Measurements from ENCODE around the gene VSTM4. TPM values are rescaled to one million over a fixed set of nuclear protein-coding genes. Genes with fewer than 3 reads are reported as not detected.

VSTM4 gene
- total RNA-seq, 1 donor from 2014 or later = 2.7 TPM

DNA sequence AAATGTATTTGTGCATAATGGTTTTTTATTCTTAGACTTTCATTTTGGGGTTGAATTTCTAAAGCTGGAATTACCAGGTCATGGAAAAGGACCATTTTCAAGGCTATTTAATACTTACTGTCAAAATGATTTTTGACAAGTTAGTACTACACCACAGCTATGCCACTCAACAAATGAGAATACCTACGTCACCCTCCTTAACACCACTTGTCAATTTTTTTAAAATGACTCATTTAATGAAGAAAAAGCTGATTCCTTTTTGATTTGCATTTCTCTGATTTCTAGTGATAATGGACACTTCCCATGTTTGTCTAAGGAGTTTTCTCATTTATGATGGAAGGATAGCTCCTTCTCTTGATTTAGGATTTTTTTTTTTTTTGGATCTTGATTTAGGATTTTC is 63.3 kb downstream of the VSTM4 start:
- ATAC-seq (no peak), DNase-seq (ENCODE audit: low spot score) (no peak)

DNA sequence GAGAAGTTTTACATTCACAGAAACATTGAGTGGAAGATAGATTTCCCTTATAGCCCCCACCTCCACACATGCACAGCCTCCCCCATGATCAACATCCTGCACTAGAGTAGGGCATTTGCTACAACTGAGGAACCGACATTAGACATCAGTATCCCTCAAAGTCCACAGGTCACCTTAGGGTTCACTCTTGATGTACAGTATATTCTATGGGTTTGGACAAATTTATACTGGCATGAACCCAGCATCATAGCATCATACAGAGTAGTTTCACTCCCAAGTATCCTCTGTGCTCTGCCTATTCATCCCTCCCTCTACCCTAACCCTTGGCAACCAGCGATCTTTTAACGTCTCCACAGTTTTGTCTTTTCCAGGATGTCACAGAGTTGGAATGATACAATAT is 64.4 kb downstream of the VSTM4 start:
- DNase-seq (ENCODE audit: low spot score) = no peak
- ATAC-seq = no peak

DNA sequence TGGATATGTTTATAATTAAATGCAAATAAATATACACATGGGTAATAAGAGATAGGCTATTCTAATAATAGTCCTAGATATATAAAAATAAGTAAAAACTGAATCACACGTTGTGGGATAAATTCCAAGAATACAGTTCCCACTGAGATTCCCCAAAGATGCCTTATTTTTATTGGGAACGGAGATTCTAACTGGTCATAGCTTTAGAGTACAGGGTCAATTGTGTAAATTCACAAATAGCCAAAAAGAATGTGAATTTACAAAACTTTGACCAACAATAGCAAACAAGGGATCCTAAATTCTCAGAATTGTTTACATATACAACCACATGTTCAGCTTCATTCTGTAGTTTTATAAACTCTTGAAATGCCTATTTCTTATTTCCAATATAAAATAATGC is 65.0 kb downstream of the VSTM4 start:
- DNase-seq (ENCODE audit: low spot score) (no peak), ATAC-seq (no peak)

DNA sequence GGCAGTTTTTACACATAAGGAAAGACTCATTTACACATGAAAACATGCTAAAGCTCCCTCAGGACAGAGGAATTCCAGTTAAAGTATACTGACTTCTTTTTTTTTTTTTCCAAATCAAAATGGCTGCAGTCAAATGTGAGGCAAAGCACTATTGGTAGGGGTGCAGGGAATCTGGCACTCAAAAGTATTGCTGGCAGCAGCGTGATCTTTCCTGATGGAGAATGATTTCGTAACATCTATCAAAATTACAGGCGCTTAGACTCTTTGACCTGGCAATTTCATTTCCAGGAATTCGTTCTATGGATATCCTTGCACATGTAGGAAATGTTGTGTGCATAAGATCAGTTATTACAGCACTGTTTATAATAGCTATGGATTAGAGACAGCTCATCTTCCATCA is 65.7 kb downstream of the VSTM4 start:
- ATAC-seq (peak; percentile 84), DNase-seq (ENCODE audit: low spot score) (peak; percentile 57)

DNA sequence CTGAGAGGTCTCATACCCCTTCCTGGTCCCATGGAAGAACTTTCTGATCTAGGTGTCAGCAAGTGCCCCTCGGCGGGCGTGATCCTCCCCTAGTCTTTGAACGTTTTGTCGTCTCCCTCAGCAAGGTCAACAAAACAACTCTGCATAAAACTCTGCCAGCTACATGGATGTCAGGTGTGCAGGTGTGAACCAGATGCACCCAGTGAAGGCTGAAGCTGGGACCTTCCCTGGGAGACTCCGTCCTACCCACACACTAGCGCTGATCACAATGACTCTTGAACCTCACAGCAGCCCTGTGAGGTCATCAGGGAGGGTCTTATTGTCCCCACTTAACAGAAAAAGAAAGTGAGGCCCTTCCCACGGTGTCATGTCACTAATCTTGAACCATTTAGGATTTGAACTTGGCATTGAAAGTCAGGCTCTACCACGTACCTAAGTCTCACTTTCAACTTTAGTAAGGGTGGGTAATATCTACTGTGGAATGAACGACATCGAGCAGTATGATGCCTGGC is 68.1 kb downstream of the VSTM4 start:
- no peak for ATAC-seq

DNA sequence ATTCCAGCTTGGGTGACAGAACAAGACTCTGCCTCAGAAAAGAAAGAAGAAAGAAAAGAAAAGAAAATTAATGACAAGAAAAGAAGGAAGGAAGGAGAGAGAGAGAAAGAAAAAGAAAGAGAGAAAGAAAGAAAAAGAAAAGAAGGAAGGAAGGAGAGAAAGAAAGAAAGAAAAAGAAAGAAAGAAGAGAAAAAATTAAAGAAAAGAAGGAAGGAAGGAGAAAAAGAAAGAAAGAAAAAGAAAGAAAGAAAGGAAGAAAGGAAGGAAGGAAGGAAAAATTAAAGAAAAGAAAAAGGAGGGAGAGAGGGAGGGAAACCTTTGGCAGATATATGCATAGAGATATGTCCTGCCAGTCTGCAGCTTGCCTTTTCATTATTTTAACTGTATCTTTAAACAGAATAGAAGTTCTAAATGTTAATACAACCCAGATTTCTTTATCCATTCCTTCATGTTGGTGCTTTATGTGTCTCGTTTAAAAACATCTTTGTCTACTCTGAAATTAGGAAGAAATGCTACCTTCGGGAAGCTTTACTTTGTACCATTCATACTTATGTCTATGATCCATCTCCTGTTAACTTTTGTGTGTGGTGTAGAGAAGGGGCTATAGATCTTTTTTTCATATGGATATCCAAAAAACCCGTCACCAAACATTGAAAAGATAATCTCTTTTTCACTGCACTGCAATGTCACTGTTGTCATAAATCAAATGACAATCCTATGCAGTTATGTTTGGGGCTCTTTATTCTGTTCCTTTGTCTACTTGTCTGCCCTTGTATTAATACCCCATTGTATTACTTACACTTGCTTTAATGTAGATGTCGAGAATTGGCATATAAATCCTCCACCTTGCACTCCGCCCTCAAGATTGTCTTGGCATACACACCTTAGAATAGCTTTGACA is 70.8 kb downstream of the VSTM4 start:
- ATAC-seq = no peak
- DNase-seq (ENCODE audit: low spot score) = no peak

More for the DNA sequence above, 68.1 kb downstream of the VSTM4 start:
- peak; percentile 12 for DNase-seq (ENCODE audit: low spot score)

DNA sequence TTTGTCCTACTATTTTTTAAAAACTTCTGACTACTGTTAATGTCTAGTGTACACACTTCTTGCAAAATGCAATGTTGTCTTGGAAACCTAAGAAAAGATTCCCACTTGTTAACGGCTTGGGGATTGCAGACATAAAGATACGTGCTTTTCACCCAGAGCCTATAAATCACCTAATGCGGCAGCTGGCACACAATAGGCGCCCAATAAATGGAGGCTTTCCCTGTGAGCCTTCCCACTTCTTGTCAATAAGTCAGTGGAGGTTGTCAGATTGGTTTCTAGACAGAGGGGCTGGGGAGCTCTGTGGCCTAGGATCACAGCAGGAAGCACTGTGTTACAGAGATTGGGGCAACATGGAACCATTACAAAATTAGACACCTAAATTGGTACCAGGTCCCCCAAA is 74.7 kb downstream of the VSTM4 start:
- no peak for DNase-seq (ENCODE audit: low spot score)
- ATAC-seq = no peak

DNA sequence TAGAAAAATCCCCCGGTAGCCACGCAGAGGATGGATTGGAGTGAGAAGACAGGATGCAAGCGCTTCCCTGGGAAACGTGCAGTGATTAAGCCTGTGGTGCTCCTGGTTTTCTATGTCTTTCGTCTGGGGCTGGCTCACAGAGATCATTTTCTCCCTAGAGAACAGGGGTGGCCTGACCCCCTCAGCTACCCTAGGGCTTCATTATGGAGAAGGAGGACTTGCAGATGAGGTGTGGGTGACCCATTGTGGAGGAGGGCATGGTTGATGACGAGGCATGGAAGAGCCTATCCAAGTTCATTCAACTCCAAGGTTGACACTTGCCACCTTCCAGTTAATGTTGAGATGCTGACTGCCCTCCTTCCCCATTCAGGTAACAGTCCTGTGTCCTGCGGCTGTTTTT is 75.9 kb downstream of the VSTM4 start:
- no peak for DNase-seq (ENCODE audit: low spot score)
- ATAC-seq = no peak

DNA sequence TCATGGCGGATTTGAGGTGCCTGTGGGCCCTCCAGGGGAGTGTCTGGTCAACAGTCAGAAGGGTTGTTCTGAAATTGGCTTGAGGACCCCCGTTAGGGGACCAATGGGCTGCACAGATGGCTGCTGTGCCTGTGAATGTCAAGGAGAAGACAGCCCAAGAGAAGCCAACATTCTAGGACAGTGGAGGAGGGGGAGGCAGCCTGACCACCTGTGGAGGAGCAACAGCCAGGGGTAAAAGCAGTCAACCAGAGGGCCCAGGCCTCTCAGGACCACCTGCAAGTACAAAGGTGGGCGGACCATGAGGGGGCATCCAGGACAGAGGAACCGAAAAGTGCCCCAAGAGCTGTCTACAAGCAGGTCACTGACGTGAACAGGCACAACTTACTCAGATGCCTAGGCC is 76.6 kb downstream of the VSTM4 start:
- ATAC-seq = no peak
- no peak for DNase-seq (ENCODE audit: low spot score)

DNA sequence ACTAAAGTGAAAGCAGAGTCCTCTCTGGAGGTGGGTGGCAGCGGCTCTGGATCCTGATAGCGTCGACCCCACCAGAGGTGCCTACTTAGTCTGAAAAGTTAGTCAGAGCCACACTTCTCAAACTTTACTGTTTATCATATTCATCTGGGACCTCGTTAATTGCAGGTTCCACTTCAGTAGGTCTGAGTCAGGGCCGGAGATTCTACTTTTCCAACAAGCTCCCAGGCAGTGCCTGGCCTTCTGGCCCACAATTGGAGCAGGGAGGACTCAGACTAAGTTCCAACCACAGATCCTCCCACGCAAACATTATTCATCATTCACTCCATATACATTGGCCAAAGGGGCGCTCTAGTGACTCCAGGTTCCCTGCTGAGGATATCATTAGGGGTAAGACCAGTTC is 78.1 kb downstream of the VSTM4 start:
- DNase-seq (ENCODE audit: low spot score) (no peak), ATAC-seq (no peak)

DNA sequence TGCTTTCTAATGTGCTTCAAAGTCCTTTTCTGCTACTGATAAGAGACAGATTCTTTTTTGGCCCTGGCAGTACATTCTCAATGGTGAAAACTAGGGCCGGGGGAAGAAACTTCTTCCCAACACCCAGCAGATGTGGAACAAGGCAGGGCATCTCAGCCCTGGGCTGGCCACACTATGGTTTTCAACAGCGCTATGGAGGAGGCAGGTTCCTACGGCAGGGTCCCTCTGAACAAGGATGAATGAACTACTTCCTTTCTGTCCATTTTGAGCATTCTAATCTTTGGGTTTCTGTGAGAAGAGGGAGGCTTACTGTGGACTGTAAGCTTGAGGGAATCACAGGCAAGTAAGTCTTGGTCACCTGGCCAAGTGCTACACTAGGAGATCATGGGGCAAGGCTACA is 78.7 kb downstream of the VSTM4 start:
- ATAC-seq (no peak), DNase-seq (ENCODE audit: low spot score) (no peak)

DNA sequence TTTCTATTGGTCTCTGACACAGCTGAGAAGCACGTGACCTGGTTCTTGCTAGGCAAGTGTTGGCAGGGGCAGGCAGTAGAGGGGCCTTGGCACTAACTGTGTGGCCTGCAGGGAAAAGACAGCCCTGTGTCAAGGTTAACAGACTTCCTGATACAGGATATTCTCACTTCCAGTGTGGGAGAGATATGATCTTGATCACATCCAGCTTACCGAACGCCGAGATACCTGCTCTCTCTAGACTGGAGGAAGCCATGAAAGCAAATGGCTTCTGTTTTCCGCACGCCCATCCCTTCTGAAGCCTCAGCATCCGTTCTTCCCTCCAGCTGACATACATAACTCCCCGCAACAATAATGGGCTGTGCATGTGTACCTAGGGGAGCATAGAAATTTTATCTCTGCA is 79.4 kb downstream of the VSTM4 start:
- ATAC-seq = no peak

DNA sequence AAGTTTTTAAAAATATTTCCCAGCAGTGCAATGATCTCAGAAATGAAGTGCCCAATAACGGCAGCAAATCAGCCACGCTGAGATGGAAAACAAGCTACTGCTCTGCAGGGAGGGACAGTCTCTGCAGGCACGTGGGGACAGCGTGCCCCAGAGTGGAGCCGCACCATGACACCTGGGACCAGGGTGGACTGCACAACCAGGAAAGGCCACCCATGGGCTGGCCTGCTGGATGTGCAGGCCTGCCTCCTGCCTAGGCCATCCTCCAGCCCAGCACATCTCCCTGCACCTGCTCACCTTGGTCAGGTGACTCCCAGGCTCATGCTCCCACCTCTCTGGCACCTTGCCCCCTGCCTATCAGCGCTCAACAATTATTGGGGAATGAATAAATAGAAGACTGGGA is 80.4 kb downstream of the VSTM4 start:
- peak; percentile 30 for DNase-seq (ENCODE audit: low spot score)

More for the DNA sequence above, 79.4 kb downstream of the VSTM4 start:
- no peak for DNase-seq (ENCODE audit: low spot score)

DNA sequence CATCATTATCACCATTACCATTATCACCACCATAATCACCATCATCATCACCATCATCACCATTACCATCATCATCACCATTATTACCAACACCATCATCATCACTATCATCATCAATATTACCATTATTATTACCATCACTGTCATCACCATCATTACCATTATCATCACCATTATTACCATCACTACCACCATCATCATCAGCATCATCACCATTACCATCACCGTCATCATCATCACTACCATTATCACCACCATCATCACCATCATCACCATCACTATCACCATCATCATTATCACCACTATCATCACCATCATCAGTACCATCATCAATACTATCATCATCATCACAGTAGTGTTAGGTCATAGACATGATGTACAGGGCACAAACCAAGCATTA is 81.4 kb downstream of the VSTM4 start:
- DNase-seq (ENCODE audit: low spot score) (no peak), ATAC-seq (no peak)

More for the DNA sequence above, 80.4 kb downstream of the VSTM4 start:
- no peak for ATAC-seq

DNA sequence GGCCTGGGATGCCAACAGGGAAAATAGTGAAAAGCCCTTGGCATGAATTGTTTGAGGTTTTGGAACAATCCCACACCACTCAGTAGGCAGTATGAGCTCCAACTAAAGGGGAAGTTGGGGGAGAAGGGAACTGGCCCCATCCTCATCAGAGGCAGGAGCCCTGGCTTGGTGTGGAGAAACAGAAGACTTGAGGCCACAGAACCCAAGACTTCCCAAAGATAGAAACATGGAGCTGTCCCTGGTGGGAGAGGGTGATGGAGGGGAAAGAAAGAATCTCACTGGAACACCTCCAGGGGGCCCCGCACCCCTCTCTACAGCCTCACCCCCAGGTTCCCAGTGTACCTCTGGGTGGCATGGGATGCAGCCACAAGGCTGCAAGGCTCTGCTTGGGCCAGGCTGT is 85.7 kb downstream of the VSTM4 start:
- ATAC-seq (no peak), DNase-seq (ENCODE audit: low spot score) (no peak)

DNA sequence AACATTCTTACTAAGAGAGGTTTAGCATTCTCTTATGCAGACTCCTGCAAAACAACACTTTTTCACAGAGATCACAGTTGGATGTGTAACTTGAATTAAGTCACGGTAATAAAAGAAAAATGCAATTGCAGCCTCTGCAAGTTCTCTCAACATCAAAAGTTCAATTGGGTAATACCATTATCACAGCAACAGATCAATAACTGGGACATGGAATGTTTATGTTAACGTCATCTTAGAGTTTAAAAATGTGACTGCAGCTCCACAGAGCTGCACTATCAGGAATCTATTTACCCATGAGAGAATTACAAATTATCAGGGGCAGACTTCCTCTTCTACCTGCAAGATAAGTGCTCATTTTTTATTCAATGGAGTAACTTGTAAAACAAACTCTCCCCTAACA is 86.7 kb downstream of the VSTM4 start:
- DNase-seq (ENCODE audit: low spot score) = no peak
- peak; percentile 65 for ATAC-seq

DNA sequence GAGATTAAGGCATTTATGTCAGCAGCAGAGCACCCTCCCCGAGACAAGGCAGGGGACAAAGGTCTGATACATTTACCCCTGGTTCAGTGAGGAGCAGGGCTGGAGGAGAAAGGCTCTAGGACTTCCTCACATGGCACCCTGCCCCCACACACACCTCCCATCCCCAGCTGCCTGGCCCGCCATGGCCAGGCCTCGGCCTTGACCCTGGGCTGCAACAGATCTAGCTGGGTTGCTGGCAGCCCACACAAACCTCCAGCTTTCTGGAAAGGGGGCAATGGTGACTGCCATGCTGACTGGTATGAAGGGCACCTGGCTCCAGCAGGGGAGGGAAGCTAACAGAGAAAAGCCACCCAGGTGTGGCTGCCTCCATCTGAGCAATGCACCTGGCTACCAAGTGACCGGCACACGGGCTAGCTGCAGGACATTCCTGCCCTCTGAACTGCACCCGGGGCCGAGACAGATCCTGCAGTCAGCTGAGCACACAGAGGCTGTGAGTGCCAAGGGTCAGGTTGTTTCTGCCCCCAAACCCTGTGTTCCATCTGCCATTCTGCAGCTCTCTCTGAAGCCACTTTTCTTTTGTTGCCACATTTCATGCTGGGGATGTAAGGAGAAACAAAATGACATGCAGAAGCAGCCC is 89.9 kb downstream of the VSTM4 start:
- DNase-seq (ENCODE audit: low spot score) = peak; percentile 54

DNA sequence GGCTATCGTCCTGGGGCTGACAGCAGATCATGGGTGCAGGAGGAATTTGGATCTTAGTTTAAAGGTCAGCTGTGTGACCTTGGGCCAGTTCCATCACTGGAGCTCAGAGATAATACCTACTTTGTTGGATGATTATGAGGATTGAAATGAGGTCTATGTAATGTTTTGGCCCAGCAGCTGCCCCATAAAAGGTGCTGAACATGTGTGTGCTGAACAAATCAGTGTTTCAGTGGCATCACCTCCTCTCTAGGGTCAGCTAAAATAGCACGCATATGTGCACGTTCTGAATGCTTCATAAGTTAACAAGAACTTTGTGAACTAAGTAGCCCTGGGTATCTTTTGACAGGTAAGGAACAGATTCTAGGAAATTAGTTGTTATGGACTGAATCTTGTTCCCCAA is 90.8 kb downstream of the VSTM4 start:
- DNase-seq (ENCODE audit: low spot score) = no peak
- peak; percentile 24 for ATAC-seq

More for the DNA sequence above, 89.9 kb downstream of the VSTM4 start:
- ATAC-seq = peak; percentile 84

DNA sequence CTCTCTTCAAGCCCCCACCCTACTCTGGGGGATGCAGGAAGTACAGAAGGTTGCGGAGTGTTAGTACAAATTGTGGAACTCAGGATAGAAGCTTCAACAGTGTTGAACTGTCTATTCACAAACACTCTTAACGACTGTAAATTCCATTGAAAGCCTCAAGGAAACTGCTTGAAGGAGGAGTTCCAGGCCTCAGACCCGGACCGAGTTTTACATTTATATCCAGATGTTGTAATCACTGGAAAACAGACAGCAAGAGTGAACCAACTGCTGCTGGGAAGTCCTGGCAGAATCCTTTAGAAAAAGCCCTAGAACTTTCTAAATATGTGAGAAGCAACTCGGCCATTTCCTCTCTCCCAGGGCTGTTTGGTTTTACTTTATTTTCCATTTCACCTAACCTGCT is 91.6 kb downstream of the VSTM4 start:
- DNase-seq (ENCODE audit: low spot score) (no peak), ATAC-seq (no peak)

DNA sequence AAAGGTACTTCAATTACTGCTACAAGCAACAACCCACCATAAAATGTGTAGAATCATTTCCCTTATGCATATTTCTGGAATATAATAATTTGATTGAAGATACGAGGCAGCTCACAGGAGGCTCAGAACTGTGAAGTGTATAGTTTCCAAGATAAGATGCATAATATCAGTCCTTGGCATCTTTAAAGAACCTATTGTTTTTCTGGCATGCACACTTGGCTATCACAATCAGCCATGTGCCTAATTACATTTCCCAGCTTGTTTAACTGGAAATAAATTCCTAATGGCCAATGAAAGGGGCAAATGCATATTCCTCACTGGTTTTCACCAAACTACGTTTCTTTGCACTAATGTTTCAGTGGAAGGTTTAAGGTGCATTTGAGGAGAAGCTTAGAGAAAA is 92.3 kb downstream of the VSTM4 start:
- DNase-seq (ENCODE audit: low spot score) = no peak
- no peak for ATAC-seq

DNA sequence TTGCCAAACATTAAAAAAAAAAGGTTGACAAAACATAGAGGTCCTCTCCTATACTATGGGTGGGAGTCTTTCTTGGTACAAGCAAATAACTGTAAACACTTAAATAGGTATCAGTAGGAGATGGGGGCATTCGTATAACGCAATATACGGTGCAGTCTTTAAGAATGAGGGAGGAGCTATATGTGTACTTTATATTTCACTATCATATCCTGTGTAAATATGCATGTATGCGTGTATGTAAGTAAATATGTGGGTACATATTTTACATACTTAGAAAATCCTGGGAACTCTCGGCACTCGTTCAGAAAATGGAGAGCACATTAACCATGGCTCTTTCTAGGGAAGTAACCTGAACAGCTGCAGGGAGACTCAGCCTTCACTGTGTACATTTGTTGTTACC is 93.6 kb downstream of the VSTM4 start:
- DNase-seq (ENCODE audit: low spot score) (no peak), ATAC-seq (no peak)

DNA sequence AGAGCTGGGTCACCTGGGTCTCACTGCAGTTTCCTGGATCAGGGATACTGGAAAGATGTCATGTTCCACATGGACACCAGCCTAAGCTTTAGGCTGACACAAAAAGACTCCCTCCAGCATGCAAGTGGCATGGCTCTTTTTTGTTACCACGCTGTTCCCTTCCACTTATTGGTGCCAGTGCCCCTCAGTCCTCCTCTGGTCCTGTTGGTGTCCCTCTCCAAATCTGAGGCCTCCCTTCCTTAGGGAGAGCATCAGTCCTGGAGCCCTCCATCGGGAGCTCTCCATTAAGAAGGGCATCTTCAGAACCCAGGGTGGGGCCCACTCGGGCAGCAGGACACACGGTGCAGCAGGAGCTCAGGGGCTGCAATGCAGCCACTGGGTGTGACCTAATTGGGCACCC is 99.6 kb downstream of the VSTM4 start:
- no peak for ATAC-seq
- no peak for DNase-seq (ENCODE audit: low spot score)
